Measurements from ENCODE around the gene ARHGEF18.
A peak's percentile ranks its signal among the peaks of the same experiment; 100 is the strongest.

ARHGEF18 gene

GRCh38 chr19:7386308-7386707, 37.6 kb downstream of the ARHGEF18 start:
- Histone ChIP-seq H3K4me3 (ENCODE audit: low read length) (no peak overlapping the region), H2AFZ (ENCODE audit: low read depth, low read length) (no peak overlapping the region), H3K27me3 (ENCODE audit: low read depth, low read length) (0 out of 2 replicates have a peak, but pooled peaks cover 3% of the 10 kb centered on the region), H3K9ac (ENCODE audit: low read length) (no peak overlapping the region), H3K4me2 (ENCODE audit: low read length) (peak overlapping the region; percentile 81; the same call in 1 of the 2 replicates), H3K4me1 (ENCODE audit: low read length) (peaks cover 21% of the 10 kb centered on the region), H3K79me2 (ENCODE audit: low read length) (no peaks in the 10 kb centered on the region), H3K27ac (ENCODE audit: low read length) (no peak overlapping the region), H3K9me3 (ENCODE audit: insufficient read depth, low read length) (no peaks in the 10 kb centered on the region), H3K36me3 (replicated peaks; ENCODE audit: low read depth, low read length) (no peaks in the 10 kb centered on the region), H4K20me1 (ENCODE audit: insufficient read depth, low read length) (no peaks in the 10 kb centered on the region)
- TF ChIP-seq CTCF (IDR thresholded peaks at IDR 0.05; ENCODE audit: low read depth, low read length) (peak; percentile 39), EZH2phosphoT487 (IDR thresholded peaks at IDR 0.05; ENCODE audit: low read depth) (no peak)

- 0 out of 2 replicates have a peak, but pooled peaks cover 3% of the 10 kb centered on the region for H3K27me3 ChIP-seq (ENCODE audit: low read depth, low read length)
- H3K79me2 ChIP-seq (ENCODE audit: low read length): no peaks in the 10 kb centered on the region
- no peaks in the 10 kb centered on the region for H3K36me3 ChIP-seq (replicated peaks; ENCODE audit: low read depth, low read length)
- H3K27ac ChIP-seq (ENCODE audit: low read length): no peak overlapping the region
- H3K4me2 ChIP-seq (ENCODE audit: low read length): peak overlapping the region; percentile 81
- peak overlapping the region; percentile 72 for H3K4me3 ChIP-seq (ENCODE audit: low read length)
- no peaks in the 10 kb centered on the region for H4K20me1 ChIP-seq (ENCODE audit: insufficient read depth, low read length)
- no peak overlapping the region for H2AFZ ChIP-seq (ENCODE audit: low read depth, low read length)
- no peak for TF ChIP-seq EZH2phosphoT487 (IDR thresholded peaks at IDR 0.05; ENCODE audit: low read depth)
- TF ChIP-seq CTCF (IDR thresholded peaks at IDR 0.05; ENCODE audit: low read depth, low read length): no peak
- H3K9me3 ChIP-seq (ENCODE audit: insufficient read depth, low read length): no peaks in the 10 kb centered on the region
- peaks cover 21% of the 10 kb centered on the region for H3K4me1 ChIP-seq (ENCODE audit: low read length)
- H3K9ac ChIP-seq (ENCODE audit: low read length): 0 out of 2 replicates have a peak overlapping the region, but pooled peaks have one; percentile 17
Measured at GRCh38 chr19:7386769-7387168, 38.0 kb downstream of the ARHGEF18 start.

- no peak overlapping the region for H2AFZ ChIP-seq (ENCODE audit: low read depth, low read length)
- H3K4me1 ChIP-seq (ENCODE audit: low read length): peaks cover 30% of the 10 kb centered on the region
- H3K4me2 ChIP-seq (ENCODE audit: low read length): no peak overlapping the region
- H3K27ac ChIP-seq (ENCODE audit: low read length): no peak overlapping the region
- no peak overlapping the region for H3K4me3 ChIP-seq (ENCODE audit: low read length)
- no peak overlapping the region for H3K9ac ChIP-seq (ENCODE audit: low read length)
- H3K36me3 ChIP-seq (replicated peaks; ENCODE audit: low read depth, low read length): no peaks in the 10 kb centered on the region
- H3K79me2 ChIP-seq (ENCODE audit: low read length): peaks cover 12% of the 10 kb centered on the region
- no peak for TF ChIP-seq CTCF (IDR thresholded peaks at IDR 0.05; ENCODE audit: low read depth, low read length)
- TF ChIP-seq EZH2phosphoT487 (IDR thresholded peaks at IDR 0.05; ENCODE audit: low read depth): no peak
- no peaks in the 10 kb centered on the region for H4K20me1 ChIP-seq (ENCODE audit: insufficient read depth, low read length)
- H3K27me3 ChIP-seq (ENCODE audit: low read depth, low read length): peaks cover 6% of the 10 kb centered on the region; the same call in 1 of the 2 replicates
- no peaks in the 10 kb centered on the region for H3K9me3 ChIP-seq (ENCODE audit: insufficient read depth, low read length)
Measured at GRCh38 chr19:7391218-7391670, 42.5 kb downstream of the ARHGEF18 start.

GRCh38 chr19:7393459-7393858, 44.7 kb downstream of the ARHGEF18 start:
- Histone ChIP-seq H3K36me3 (replicated peaks; ENCODE audit: low read depth, low read length) (peaks cover 2% of the 10 kb centered on the region), H3K4me3 (ENCODE audit: low read length) (no peak overlapping the region), H2AFZ (ENCODE audit: low read depth, low read length) (no peak overlapping the region), H3K4me2 (ENCODE audit: low read length) (no peak overlapping the region), H3K79me2 (ENCODE audit: low read length) (peaks cover 29% of the 10 kb centered on the region), H3K4me1 (ENCODE audit: low read length) (peaks cover 11% of the 10 kb centered on the region), H3K27me3 (ENCODE audit: low read depth, low read length) (peaks cover 3% of the 10 kb centered on the region; the same call in 1 of the 2 replicates), H3K27ac (ENCODE audit: low read length) (no peak overlapping the region), H3K9me3 (ENCODE audit: insufficient read depth, low read length) (no peaks in the 10 kb centered on the region), H3K9ac (ENCODE audit: low read length) (no peak overlapping the region), H4K20me1 (ENCODE audit: insufficient read depth, low read length) (no peaks in the 10 kb centered on the region)
- TF ChIP-seq EZH2phosphoT487 (IDR thresholded peaks at IDR 0.05; ENCODE audit: low read depth): no peak

Data from OCI-LY3 (cell line).